Panc1 (cell line): ENCODE results near the gene MRPL40.

Experiments
- POLR2AphosphoS5 ChIP-seq: IDR thresholded peaks from 2 replicates; pipeline ENCODE4 v1.6.1; 2012; ENCODE audit warnings: mild to moderate bottlenecking, low read depth, low read length, moderate library complexity
- SIN3A ChIP-seq: IDR thresholded peaks from 2 replicates; pipeline ENCODE4 v1.6.1; 2012; ENCODE audit warnings: low read depth, mild to moderate bottlenecking, low read length, moderate library complexity, borderline replicate concordance; ENCODE audit not compliant: insufficient read depth
- TCF7L2 ChIP-seq: IDR thresholded peaks from 2 replicates; pipeline ENCODE4 v1.6.1; 2011; ENCODE audit warnings: mild to moderate bottlenecking, low read depth, low read length, inconsistent platforms
- TF ChIP-seq, protein P1 (sequence below): fragments of 450-650 bp; IDR thresholded peaks from 2 replicates; pipeline ENCODE4 v1.5.1; 2017; ENCODE audit warnings: mild to moderate bottlenecking
- TF ChIP-seq, protein P2 (sequence below), 2 experiments: IDR thresholded peaks; 2 replicates each; pipeline ENCODE4 v1.6.1; 2011 to 2012; ENCODE audit warnings: low read depth in 2 of 2, control low read depth in 1 of 2, low read length in 1 of 2, mild to moderate bottlenecking in 1 of 2, moderate library complexity in 1 of 2; ENCODE audit not compliant: insufficient read depth in 1 of 2

DNA sequence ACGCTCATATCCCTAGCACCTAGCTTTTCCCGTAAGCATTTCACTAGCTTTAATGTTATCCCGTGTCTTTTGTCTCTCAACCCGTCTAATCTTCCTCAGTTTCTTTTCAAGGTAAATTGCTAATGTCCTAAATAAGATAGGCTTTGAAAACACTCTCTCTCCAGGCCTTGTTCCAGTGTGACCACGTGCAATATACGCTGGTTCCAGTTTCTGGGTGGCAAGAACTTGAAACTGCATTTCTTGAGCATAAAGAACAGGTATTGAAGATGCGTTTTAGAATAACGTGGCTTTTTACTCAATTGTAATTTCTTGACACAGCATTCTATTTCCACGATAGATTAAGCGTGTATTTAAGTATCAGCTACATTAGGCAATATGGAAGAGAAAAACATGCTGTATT lies 48.4 kb downstream of the MRPL40 start:
- TF ChIP-seq, protein P1, sequence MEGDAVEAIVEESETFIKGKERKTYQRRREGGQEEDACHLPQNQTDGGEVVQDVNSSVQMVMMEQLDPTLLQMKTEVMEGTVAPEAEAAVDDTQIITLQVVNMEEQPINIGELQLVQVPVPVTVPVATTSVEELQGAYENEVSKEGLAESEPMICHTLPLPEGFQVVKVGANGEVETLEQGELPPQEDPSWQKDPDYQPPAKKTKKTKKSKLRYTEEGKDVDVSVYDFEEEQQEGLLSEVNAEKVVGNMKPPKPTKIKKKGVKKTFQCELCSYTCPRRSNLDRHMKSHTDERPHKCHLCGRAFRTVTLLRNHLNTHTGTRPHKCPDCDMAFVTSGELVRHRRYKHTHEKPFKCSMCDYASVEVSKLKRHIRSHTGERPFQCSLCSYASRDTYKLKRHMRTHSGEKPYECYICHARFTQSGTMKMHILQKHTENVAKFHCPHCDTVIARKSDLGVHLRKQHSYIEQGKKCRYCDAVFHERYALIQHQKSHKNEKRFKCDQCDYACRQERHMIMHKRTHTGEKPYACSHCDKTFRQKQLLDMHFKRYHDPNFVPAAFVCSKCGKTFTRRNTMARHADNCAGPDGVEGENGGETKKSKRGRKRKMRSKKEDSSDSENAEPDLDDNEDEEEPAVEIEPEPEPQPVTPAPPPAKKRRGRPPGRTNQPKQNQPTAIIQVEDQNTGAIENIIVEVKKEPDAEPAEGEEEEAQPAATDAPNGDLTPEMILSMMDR, result no peak
- TF ChIP-seq POLR2AphosphoS5, result no peak
- TF ChIP-seq, protein P2, sequence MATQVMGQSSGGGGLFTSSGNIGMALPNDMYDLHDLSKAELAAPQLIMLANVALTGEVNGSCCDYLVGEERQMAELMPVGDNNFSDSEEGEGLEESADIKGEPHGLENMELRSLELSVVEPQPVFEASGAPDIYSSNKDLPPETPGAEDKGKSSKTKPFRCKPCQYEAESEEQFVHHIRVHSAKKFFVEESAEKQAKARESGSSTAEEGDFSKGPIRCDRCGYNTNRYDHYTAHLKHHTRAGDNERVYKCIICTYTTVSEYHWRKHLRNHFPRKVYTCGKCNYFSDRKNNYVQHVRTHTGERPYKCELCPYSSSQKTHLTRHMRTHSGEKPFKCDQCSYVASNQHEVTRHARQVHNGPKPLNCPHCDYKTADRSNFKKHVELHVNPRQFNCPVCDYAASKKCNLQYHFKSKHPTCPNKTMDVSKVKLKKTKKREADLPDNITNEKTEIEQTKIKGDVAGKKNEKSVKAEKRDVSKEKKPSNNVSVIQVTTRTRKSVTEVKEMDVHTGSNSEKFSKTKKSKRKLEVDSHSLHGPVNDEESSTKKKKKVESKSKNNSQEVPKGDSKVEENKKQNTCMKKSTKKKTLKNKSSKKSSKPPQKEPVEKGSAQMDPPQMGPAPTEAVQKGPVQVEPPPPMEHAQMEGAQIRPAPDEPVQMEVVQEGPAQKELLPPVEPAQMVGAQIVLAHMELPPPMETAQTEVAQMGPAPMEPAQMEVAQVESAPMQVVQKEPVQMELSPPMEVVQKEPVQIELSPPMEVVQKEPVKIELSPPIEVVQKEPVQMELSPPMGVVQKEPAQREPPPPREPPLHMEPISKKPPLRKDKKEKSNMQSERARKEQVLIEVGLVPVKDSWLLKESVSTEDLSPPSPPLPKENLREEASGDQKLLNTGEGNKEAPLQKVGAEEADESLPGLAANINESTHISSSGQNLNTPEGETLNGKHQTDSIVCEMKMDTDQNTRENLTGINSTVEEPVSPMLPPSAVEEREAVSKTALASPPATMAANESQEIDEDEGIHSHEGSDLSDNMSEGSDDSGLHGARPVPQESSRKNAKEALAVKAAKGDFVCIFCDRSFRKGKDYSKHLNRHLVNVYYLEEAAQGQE (IDR thresholded peaks at IDR 0.05; ENCODE audit: insufficient read depth in 1 of 2, low read depth in 2 of 2, low read length in 1 of 2), result no peak
- no peak for TF ChIP-seq SIN3A
- no peak for TF ChIP-seq TCF7L2
